ENCODE results near the gene ADAMTS18.

DNA sequence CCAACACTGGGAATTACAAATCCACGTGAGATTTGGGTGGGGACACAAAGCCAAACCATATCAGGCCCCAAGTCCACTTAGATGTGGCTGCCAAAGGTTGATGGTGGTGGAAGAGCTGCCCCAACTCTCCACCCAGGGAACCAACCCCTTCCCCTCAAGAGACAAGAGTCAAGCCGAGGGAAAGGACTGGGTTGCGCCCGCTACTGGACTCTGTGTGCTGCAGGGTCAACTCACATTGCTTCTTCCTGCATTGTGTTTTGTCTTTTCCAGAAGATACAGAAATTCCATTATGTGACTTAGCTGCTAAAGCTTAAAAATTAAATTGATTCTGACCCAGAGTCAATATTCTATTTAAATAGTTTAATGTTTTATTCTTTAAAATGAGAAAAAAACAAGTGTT is 58.5 kb downstream of the ADAMTS18 start:
- TF ChIP-seq NR1H2 (CRISPR knock-in tag; IDR thresholded peaks at IDR 0.05) (no peak), GTF2A2 (tag; IDR thresholded peaks at IDR 0.05) (no peak), MAFK (IDR thresholded peaks at IDR 0.05; ENCODE audit: low read length) (no peak), RUNX1 (IDR thresholded peaks at IDR 0.05; ENCODE audit: low read depth) (no peak), ZNF436 (CRISPR knock-in tag; IDR thresholded peaks at IDR 0.05) (no peak), MXI1 (IDR thresholded peaks at IDR 0.05; ENCODE audit: low read depth, low read length) (no peak), CHD2 (IDR thresholded peaks at IDR 0.05; ENCODE audit: low read depth, low read length) (no peak)
- TF ChIP-seq, protein P1, sequence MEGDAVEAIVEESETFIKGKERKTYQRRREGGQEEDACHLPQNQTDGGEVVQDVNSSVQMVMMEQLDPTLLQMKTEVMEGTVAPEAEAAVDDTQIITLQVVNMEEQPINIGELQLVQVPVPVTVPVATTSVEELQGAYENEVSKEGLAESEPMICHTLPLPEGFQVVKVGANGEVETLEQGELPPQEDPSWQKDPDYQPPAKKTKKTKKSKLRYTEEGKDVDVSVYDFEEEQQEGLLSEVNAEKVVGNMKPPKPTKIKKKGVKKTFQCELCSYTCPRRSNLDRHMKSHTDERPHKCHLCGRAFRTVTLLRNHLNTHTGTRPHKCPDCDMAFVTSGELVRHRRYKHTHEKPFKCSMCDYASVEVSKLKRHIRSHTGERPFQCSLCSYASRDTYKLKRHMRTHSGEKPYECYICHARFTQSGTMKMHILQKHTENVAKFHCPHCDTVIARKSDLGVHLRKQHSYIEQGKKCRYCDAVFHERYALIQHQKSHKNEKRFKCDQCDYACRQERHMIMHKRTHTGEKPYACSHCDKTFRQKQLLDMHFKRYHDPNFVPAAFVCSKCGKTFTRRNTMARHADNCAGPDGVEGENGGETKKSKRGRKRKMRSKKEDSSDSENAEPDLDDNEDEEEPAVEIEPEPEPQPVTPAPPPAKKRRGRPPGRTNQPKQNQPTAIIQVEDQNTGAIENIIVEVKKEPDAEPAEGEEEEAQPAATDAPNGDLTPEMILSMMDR (IDR thresholded peaks at IDR 0.05 in 2 of 3, conservative IDR thresholded peaks at IDR 0.05 in 1 of 3; ENCODE audit: insufficient read depth in 2 of 3, low read depth in 1 of 3, low read length in 3 of 3) = 0 out of 6 replicates have a peak, but pooled peaks of 1 of the 3 experiments have one; percentile 16
- TF ChIP-seq, protein P2, sequence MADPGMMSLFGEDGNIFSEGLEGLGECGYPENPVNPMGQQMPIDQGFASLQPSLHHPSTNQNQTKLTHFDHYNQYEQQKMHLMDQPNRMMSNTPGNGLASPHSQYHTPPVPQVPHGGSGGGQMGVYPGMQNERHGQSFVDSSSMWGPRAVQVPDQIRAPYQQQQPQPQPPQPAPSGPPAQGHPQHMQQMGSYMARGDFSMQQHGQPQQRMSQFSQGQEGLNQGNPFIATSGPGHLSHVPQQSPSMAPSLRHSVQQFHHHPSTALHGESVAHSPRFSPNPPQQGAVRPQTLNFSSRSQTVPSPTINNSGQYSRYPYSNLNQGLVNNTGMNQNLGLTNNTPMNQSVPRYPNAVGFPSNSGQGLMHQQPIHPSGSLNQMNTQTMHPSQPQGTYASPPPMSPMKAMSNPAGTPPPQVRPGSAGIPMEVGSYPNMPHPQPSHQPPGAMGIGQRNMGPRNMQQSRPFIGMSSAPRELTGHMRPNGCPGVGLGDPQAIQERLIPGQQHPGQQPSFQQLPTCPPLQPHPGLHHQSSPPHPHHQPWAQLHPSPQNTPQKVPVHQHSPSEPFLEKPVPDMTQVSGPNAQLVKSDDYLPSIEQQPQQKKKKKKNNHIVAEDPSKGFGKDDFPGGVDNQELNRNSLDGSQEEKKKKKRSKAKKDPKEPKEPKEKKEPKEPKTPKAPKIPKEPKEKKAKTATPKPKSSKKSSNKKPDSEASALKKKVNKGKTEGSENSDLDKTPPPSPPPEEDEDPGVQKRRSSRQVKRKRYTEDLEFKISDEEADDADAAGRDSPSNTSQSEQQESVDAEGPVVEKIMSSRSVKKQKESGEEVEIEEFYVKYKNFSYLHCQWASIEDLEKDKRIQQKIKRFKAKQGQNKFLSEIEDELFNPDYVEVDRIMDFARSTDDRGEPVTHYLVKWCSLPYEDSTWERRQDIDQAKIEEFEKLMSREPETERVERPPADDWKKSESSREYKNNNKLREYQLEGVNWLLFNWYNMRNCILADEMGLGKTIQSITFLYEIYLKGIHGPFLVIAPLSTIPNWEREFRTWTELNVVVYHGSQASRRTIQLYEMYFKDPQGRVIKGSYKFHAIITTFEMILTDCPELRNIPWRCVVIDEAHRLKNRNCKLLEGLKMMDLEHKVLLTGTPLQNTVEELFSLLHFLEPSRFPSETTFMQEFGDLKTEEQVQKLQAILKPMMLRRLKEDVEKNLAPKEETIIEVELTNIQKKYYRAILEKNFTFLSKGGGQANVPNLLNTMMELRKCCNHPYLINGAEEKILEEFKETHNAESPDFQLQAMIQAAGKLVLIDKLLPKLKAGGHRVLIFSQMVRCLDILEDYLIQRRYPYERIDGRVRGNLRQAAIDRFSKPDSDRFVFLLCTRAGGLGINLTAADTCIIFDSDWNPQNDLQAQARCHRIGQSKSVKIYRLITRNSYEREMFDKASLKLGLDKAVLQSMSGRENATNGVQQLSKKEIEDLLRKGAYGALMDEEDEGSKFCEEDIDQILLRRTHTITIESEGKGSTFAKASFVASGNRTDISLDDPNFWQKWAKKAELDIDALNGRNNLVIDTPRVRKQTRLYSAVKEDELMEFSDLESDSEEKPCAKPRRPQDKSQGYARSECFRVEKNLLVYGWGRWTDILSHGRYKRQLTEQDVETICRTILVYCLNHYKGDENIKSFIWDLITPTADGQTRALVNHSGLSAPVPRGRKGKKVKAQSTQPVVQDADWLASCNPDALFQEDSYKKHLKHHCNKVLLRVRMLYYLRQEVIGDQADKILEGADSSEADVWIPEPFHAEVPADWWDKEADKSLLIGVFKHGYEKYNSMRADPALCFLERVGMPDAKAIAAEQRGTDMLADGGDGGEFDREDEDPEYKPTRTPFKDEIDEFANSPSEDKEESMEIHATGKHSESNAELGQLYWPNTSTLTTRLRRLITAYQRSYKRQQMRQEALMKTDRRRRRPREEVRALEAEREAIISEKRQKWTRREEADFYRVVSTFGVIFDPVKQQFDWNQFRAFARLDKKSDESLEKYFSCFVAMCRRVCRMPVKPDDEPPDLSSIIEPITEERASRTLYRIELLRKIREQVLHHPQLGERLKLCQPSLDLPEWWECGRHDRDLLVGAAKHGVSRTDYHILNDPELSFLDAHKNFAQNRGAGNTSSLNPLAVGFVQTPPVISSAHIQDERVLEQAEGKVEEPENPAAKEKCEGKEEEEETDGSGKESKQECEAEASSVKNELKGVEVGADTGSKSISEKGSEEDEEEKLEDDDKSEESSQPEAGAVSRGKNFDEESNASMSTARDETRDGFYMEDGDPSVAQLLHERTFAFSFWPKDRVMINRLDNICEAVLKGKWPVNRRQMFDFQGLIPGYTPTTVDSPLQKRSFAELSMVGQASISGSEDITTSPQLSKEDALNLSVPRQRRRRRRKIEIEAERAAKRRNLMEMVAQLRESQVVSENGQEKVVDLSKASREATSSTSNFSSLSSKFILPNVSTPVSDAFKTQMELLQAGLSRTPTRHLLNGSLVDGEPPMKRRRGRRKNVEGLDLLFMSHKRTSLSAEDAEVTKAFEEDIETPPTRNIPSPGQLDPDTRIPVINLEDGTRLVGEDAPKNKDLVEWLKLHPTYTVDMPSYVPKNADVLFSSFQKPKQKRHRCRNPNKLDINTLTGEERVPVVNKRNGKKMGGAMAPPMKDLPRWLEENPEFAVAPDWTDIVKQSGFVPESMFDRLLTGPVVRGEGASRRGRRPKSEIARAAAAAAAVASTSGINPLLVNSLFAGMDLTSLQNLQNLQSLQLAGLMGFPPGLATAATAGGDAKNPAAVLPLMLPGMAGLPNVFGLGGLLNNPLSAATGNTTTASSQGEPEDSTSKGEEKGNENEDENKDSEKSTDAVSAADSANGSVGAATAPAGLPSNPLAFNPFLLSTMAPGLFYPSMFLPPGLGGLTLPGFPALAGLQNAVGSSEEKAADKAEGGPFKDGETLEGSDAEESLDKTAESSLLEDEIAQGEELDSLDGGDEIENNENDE (IDR thresholded peaks at IDR 0.05; ENCODE audit: low read depth, low read length) = no peak
- TF ChIP-seq, protein P3, sequence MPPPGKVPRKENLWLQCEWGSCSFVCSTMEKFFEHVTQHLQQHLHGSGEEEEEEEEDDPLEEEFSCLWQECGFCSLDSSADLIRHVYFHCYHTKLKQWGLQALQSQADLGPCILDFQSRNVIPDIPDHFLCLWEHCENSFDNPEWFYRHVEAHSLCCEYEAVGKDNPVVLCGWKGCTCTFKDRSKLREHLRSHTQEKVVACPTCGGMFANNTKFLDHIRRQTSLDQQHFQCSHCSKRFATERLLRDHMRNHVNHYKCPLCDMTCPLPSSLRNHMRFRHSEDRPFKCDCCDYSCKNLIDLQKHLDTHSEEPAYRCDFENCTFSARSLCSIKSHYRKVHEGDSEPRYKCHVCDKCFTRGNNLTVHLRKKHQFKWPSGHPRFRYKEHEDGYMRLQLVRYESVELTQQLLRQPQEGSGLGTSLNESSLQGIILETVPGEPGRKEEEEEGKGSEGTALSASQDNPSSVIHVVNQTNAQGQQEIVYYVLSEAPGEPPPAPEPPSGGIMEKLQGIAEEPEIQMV (tag; conservative IDR thresholded peaks at IDR 0.05; ENCODE audit: low read depth) = no peak
